Subcutaneous adipose tissue (tissue), 4 donors: Measurements from ENCODE around the gene ESR1. TPM values are rescaled to one million over a fixed set of nuclear protein-coding genes. Genes with fewer than 3 reads are reported as not detected.

Experiments
- CTCF ChIP-seq: fragments of 450-650 bp; IDR thresholded peaks from one replicate; pipeline ENCODE4 v1.5.1; 2016; ENCODE audit warnings: low read depth, mild to moderate bottlenecking, control low read depth, antibody characterized with exemption, moderate library complexity
- total RNA-seq, 4 donors: library from RNA; depleted of rRNA; stranded (reverse); fragments of >200 nt; gene quantifications; one replicate each; pipeline ENCODE4 v1.1.0, GENCODE V29; 2016

ESR1 gene
- total RNA-seq, 4 donors from 2014 or later: 3.2 to 5.8 (median 4.1) TPM

DNA sequence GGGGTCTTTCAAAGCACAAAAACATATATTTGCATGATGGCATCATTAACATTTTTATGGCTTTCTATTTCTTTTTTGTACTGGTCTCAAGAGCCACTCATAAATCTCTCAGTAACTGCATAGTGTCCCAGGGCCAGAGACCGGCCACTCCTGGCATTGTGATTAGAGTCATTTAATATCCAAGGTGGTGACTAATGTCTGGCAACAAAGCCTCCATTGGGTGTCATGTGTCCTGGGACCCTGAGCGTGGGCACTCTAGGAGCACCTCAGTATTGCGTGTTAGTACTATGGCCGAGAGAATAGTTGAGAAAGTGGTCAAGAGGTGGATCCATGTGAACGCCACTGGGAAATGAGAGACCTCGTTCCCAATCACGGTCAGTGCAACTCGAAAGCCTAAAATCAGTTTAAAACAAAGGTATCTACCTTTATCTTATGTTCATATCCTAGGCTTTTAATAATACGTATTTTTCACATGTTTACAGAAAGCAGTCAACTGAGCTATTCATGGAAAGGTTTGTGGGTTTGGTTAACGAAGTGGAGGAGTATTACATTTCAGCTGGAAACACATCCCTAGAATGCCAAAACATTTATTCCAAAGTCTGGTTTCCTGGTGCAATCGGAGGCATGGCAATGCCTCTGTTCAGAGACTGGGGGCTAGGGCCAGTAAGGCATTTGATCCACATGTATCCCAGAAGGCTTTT, 2.7 kb upstream of the ESR1 start:
- no peak for TF ChIP-seq CTCF

DNA sequence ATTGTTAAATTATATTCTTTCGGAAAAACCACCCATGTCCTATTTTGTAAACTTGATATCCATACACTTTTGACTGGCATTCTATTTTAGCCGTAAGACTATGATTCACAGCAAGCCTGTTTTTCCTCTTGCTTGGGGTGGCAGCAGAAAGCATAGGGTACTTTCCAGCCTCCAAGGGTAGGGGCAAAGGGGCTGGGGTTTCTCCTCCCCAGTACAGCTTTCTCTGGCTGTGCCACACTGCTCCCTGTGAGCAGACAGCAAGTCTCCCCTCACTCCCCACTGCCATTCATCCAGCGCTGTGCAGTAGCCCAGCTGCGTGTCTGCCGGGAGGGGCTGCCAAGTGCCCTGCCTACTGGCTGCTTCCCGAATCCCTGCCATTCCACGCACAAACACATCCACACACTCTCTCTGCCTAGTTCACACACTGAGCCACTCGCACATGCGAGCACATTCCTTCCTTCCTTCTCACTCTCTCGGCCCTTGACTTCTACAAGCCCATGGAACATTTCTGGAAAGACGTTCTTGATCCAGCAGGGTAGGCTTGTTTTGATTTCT, 2.1 kb upstream of the ESR1 start:
- TF ChIP-seq CTCF: no peak

DNA sequence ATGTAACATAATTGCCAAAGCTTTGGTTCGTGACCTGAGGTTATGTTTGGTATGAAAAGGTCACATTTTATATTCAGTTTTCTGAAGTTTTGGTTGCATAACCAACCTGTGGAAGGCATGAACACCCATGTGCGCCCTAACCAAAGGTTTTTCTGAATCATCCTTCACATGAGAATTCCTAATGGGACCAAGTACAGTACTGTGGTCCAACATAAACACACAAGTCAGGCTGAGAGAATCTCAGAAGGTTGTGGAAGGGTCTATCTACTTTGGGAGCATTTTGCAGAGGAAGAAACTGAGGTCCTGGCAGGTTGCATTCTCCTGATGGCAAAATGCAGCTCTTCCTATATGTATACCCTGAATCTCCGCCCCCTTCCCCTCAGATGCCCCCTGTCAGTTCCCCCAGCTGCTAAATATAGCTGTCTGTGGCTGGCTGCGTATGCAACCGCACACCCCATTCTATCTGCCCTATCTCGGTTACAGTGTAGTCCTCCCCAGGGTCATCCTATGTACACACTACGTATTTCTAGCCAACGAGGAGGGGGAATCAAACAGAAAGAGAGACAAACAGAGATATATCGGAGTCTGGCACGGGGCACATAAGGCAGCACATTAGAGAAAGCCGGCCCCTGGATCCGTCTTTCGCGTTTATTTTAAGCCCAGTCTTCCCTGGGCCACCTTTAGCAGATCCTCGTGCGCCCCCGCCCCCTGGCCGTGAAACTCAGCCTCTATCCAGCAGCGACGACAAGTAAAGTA, 547 bp upstream of the ESR1 start:
- no peak for TF ChIP-seq CTCF

GRCh38 chr6:151808371-151809241, 1.1 kb downstream of the ESR1 start:
- no peak for TF ChIP-seq CTCF

- TF ChIP-seq CTCF: no peak
Measured at GRCh38 chr6:151811081-151811480, 3.6 kb downstream of the ESR1 start.

GRCh38 chr6:151813858-151814257, 6.4 kb downstream of the ESR1 start:
- TF ChIP-seq CTCF: no peak
